Hematopoietic multipotent progenitor cell treated with erythropoietin and hydrocortisone succinate and interleukin-3 and kit ligand, for 15 days (in vitro differentiated cells): ENCODE data around the gene TECTA.

Experiments
- DNase-seq: peaks from one replicate; pipeline ENCODE4 v3.0.0-alpha.2; 2015; ENCODE audit warnings: low spot score

TECTA gene

DNA sequence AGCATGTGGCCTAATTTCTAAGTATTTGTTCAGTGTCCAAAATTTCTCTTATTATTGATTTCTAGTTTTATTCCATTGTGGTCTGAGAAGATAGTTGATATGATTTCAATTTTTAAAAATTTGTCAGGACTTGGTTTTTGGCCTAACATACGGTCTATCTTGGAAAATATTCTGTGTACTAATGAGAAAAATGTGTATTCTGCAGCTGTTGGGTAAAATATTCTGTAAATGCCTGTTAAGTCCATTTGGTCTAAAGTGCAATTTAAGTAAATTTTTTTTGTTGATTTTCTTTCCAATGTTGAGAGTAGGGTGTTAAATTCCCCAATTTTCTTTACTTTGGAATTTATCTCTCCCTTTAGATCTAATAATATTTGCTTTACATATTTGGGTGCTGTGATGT lies 78.3 kb downstream of the TECTA start:
- no peak for DNase-seq

GRCh38 chr11:121180183-121180582 lies 79.1 kb downstream of the TECTA start:
- DNase-seq: no peak

GRCh38 chr11:121188776-121189175 lies 87.7 kb downstream of the TECTA start:
- DNase-seq: no peak

DNA sequence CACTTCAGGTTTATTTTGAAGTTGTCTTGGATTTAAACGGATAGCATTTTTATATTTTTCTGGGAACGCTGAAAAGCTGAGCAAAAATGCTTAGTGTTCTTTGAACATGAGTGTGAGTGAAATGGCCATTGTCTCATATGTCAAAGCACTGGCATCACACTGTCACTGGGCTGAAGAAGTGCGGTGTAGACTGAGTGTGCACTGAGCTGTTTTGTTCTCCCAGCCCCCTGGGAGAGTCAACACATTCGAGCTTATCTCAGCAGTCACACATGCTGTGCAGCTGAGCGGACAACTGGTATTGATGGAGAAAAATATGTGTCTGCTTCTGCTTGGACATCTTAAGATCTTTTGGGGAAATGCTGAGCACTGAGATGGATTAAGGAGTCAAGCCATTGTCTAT lies 90.8 kb downstream of the TECTA start:
- DNase-seq: no peak

GRCh38 chr11:121194731-121195596 lies 93.9 kb downstream of the TECTA start:
- peak; percentile 75 for DNase-seq

DNA sequence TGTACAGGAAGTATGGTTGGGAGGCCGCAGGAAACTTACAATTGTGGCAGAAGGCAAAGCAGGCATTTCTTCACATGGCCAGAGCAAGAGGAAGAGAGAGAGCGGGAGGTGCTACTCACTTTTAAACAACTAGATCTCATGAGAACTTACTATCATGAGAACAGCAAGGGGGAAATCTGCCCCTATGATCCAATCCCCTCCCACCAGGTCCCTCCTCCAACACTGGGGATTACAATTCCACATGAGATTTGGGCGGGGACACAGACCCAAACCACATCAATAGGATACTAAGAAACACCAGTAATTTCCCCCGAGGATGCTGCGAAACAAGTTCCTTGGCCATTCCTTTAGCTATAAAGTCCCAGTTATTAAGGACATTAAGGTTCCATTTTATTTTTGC lies 97.4 kb downstream of the TECTA start:
- DNase-seq: no peak

DNA sequence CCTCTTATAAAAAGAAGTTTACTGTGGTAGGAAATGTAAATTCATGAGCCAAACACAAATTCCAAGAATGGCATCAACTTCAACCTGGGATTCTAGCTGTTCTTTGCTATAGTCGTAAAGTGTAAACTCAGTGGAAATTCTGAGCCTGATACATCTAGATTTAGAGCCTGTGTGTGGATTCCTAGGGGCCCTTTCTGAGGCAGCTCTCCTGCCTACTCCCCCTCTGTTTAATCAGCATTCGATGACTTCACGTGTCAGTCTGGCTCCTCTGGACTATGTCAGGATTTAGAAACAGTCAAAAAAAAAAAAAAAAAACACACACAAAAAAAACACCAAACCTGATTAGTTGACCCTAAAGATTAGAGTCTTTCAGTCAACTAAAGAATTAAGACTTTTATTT lies 98.5 kb downstream of the TECTA start:
- no peak for DNase-seq

- no peak for DNase-seq
Observed at GRCh38 chr11:121206810-121207209, 105.8 kb downstream of the TECTA start.

DNA sequence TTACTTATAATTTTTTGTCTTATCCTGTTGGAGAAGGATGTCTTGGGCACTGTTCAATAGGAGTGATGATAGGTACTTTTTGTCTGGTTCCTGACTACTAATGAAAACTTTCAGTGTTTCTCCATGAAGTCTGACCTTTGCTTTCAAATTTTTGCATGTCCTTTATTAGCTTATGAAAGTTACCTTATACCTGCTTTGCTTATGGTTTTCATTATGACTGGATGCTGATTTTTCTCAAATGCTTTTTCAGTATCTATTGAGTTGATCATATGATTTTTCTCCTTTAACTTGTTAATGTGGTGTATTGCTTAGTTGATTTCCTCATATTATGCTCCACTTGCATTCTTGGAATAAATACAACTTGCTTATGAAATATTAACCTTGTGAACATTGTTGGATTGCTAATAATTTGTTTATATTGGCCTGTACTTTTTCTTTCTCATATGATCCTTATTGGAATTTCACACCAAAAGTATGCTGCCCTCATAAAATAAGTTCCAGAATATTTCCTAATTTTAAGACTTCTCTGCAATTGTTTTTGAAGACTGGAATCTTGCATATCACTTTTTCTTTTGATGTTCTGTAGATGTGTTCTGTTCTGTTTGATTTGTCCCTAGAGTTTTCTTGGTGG lies 106.6 kb downstream of the TECTA start:
- DNase-seq: no peak

DNA sequence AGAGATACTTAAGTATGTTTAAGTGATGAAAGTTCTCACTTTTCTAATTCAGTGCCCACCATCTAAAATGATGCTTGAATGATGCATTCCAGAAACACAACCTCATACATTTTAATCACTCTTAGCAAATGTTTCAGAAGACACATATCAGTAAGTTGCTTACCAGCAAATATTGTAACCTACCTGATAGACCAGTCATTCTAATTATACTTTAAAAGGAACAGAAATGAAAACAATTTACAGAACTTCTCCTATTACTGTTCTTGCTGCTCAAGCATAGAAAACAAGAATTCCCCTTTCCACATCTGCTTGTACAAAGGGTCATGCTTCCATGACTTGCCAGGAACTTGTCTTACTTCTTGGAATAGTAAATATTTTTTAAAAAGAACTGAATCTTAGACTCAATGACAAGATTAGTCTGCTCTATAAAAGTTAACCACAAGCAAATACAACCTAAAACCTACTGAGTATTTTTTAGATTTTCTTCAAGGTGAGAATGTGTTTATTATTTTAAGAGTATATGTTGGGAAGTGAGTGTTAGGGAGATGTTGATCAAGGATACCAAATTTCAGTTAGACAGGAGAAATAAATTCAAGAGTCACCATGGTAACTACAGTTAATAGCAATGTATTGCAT lies 109.5 kb downstream of the TECTA start:
- DNase-seq: no peak

- no peak for DNase-seq
Observed at GRCh38 chr11:121211626-121212025, 110.6 kb downstream of the TECTA start.

- no peak for DNase-seq
Observed at GRCh38 chr11:121212536-121213361, 111.7 kb downstream of the TECTA start.

GRCh38 chr11:121213362-121213893 lies 112.4 kb downstream of the TECTA start:
- no peak for DNase-seq

- DNase-seq: no peak
Observed at GRCh38 chr11:121214861-121215260, 113.8 kb downstream of the TECTA start.

- DNase-seq: no peak
Observed at GRCh38 chr11:121221496-121222200, 120.6 kb downstream of the TECTA start.

GRCh38 chr11:121223161-121223560 lies 122.1 kb downstream of the TECTA start:
- no peak for DNase-seq

GRCh38 chr11:121225382-121225781 lies 124.3 kb downstream of the TECTA start:
- DNase-seq: no peak

DNA sequence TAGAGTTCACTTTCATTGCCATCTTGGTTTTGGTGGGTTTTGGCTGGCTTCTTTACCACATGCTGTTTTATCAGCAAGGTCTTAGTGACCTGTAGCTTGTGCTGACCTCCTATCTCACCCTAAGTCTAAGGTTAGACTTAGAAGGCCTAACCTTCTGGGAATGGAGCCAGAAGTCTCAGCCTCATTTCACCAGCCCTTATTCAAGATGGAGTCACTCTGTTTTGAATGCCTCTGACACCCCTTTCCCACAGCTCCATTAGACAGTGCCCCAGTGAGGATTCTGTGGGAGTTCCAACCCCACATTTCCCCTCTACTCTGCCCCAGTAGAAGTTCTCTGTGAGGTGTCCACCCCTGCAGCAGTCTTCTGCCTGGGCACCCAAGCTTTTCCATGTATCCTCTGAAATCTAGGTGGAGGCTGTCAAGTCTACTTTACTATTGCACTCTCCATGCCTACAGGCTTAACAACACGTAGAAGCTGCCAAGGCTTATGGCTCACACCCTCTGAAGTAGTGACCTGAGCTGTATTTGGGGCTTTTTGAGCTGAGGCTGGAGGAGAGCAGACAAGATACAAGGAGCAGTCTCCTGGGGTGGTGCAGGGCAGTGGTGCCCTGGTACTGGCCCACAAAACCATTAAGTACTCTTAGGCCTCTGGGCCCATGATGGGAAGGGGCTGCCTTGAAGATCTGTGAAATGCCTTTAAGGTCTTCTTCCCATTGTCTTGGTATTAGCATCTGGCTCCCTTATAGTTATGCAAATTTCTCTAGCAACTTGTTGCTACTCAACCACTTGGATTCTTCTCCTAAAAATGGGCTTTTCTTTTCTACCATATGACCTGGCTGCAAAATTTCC lies 125.6 kb downstream of the TECTA start:
- no peak for DNase-seq

DNA sequence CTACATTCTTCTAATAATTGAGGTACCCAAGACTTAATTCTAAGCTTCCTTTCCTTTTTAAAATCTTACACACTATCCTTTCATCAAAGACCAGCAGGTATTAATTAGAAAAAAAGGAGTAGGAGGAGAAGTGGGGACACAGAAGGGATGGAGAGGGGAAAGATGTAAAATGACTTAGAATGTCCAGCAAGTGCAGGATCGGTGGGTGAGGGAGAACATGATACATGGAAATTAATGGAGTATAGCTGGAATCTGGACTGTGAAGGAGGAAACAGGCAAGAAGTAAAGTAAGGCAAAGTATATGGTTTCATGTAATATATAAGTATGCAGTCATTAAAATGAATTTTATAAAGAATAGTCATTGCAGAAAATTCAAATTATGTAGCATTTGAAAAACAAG lies 127.8 kb downstream of the TECTA start:
- DNase-seq: no peak

- DNase-seq: no peak
Observed at GRCh38 chr11:121229495-121230215, 128.6 kb downstream of the TECTA start.
